Fibroblast of mammary gland (primary cell): ENCODE measurements around the gene FOXD4L6.
"Not testable (repeated sequence)": the region's sequence is repeated elsewhere in the genome, so short reads cannot be mapped to it uniquely, and the experiment has no call there.

Experiments
- DNase-seq: peaks from one replicate; pipeline ENCODE4 v3.0.0-alpha.2; 2010; ENCODE audit warnings: low read depth
- H3K4me3 ChIP-seq: 2 replicates; pipeline ENCODE4 v1.5.1; 2011; ENCODE audit warnings: low read depth, mild to moderate bottlenecking, low read length, moderate library complexity; ENCODE audit not compliant: control insufficient read depth

Gene FOXD4L6

DNA sequence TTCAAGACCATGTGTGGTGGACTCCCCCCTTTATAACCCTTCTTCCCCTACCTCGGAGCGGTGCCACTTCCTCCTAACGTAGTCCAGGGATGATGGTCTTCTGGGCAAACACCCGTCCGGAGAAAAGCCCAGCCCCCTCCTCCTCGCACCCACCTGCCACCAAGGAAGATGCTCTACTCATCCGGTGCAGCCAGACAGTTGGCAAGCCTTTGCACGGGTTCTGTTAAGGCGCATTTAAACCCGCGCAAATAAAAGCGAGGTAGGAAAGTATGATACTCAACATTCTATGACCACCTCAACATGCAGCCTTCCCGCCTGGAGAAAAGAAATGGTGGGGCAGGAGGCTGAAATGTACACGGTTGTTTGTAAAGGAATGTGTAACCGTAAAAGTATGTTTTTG lies at the start of gene FOXD4L6:
Gene FOXD4L6, minus strand, starts transcription at position 101 of the 400 bp plus-strand sequence. CDS start 298 bp downstream, outside the sequence.
- H3K4me3 ChIP-seq, DNase-seq: not testable (repeated sequence)

DNA sequence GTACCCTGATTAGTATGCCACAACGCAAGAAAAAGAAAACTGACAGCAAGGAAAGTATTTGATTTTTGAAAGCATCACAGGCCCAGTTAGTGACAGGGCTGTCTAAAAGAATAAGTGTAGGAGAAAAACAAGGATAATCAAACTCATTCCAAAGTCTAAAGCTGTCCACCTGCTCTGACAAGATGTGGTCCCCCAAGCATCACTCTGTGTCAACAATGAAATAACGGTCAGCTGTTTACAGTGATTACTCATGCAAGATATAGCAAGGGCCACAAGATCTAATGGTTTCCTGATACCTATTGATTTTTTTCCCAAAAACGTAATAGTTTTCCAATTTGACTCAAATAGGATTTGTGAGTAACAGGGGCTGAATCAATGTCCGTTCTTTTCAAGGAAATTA lies 46.5 kb upstream of the FOXD4L6 start:
- not testable (repeated sequence) for DNase-seq, H3K4me3 ChIP-seq

- DNase-seq, H3K4me3 ChIP-seq: not testable (repeated sequence)
These were observed 21.6 kb upstream of the FOXD4L6 start for GRCh38 chr9:41150116-41150515.

DNA sequence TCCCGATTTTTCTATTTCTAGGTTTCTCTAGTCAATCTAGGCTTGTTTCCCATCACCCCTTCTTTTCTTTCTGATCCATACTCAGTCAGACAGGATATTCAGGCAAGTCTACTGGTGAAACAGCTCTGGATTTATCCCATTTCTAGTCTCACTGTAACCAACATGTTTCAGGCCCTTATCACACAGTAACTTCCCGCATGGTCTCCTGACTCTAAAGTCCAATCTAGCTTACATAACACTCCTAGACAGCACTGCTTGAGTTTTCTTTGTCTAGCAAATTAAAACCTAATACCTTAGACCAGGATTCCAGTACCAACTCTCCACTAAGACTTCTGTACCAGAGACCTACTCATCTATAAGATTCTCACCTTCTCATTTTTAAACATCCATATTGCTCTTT lies 13.4 kb upstream of the FOXD4L6 start:
- H3K4me3 ChIP-seq, DNase-seq: not testable (repeated sequence)

- DNase-seq = not testable (repeated sequence)
These were observed 1.6 kb downstream of the FOXD4L6 start for GRCh38 chr9:41126746-41127446.

DNA sequence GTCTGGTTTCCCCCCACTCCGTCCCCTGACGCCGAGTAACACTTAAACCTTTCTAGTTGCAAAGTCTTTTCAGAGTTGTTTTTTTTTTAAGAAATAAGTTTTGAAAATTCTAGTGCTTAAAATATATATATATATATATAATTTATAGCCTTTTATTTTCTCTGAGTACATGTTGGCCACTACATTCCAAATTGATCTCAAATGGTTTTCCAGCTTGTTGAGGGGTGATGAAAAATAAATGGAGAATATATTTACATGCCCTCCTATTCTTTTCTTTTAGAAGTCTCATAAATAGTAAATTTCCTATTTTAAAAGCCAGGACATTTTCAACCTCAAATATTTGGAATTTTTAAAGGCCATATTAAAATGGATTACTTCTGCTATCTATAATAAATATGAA lies 2.5 kb downstream of the FOXD4L6 start:
- DNase-seq, H3K4me3 ChIP-seq: not testable (repeated sequence)

More at GRCh38 chr9:41126746-41127446, 1.6 kb downstream of the FOXD4L6 start:
- H3K4me3 ChIP-seq = not testable (repeated sequence)

DNA sequence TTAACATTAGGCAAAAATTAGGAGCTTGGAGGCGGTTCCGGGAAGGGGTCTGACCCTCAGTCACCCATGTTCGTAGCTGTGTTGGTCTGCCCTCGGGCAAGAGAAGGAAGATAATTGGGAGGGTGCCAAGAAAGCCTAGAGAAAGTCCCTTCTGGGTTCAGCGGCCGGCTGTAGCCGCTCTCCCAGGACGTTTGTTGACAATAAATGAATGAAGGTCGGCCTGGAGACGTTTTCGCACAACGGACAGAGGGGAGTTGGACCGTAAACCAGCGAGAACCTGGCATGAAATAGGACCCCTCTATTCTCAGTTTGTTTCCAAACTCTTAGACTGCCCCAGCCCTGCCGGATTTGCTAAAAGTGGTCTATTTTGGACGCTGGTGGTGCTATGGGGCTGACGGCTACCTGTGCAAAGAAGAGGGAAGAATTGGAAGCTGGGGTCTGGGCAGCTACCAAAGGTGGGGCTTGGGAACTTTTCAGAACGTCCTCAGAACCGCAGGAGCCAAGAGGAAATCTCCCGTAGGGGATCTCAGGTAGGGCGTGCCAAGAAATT lies 3.3 kb downstream of the FOXD4L6 start:
- DNase-seq, H3K4me3 ChIP-seq: not testable (repeated sequence)

DNA sequence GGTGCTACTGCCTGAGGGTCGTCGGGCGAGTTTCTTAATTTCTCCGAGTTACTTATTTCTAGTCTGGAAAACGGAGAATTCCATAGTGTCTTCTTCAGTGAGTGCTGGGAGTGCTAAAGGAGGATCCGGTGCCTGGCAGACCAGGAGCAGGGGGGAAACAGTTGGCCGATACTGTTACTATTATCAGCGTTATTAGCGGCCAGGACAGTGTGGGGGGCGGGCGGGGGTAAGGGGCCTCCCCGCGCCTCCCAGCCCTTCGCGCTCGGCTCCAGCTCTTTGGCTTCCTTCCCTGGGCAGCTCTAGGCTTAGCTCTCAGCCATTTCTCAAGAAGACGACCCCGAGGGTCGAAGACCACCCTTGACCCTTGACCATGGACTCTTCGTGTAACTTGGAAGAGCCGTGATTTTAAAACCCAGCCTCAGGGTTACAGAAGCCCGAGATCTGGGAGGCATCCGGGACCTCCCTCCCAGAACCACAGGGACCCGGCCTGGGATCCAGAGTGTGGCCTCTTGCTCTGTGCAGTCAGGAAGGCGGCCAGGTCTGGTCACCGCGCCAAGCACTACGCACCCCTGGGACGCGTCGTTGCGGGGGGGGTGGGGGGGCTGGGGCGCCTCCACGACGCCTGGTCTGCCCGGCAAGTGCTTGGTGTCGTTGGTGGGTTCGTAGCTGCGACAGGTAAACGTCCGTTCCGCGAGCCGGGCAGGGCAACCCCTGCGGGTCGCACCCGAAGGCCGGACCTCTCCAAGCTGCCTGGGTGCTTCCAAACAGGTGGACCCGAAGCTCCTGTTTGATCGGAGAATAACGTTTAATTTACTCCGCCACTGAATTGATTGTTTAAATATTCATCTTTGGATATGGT lies 4.0 kb downstream of the FOXD4L6 start:
- H3K4me3 ChIP-seq, DNase-seq: not testable (repeated sequence)

- not testable (repeated sequence) for H3K4me3 ChIP-seq, DNase-seq
These were observed 4.7 kb downstream of the FOXD4L6 start for GRCh38 chr9:41123812-41124211.

DNA sequence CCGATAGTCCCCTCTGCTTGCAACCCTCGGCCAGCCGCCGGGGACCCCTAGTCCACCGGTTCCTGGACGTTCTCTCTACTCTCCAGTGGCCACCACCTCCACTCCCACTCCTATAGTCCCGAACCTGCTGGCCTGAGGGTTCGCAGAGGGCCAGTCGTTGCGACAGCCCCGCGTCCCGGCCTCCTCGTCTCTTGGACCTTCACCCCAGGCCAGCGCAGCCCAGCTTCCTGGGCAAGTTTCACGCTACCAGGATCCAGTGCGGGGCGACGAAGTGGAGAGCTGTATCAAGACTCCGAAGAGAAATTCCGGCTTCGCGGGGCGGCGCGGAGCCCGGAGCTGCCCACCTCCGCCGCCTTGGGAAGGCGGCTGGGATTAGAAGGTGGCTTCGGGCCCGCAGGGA lies 5.1 kb downstream of the FOXD4L6 start:
- not testable (repeated sequence) for H3K4me3 ChIP-seq

GRCh38 chr9:41120696-41121095 lies 7.8 kb downstream of the FOXD4L6 start:
- not testable (repeated sequence) for H3K4me3 ChIP-seq, DNase-seq

More for the DNA sequence above, 5.1 kb downstream of the FOXD4L6 start:
- not testable (repeated sequence) for DNase-seq

DNA sequence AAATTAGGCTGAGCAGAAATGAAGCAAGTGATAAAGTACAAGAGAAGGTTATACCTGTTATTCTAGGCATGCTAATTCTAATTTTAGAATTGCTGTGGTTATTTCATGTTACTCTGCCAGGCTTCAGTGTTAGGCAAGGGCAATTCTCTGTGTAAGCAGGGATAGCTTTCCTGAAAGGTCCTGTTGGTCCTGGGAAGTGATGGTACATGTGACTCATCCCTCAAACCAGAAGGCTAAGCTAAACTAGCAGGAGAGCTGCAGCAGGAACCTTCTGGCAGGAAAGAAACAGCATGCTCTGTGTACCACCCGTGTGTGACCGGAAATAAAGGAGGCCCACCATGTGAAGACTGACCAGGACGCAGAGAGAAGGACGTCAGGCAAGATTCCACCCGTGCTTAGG lies 8.8 kb downstream of the FOXD4L6 start:
- H3K4me3 ChIP-seq, DNase-seq: not testable (repeated sequence)

DNA sequence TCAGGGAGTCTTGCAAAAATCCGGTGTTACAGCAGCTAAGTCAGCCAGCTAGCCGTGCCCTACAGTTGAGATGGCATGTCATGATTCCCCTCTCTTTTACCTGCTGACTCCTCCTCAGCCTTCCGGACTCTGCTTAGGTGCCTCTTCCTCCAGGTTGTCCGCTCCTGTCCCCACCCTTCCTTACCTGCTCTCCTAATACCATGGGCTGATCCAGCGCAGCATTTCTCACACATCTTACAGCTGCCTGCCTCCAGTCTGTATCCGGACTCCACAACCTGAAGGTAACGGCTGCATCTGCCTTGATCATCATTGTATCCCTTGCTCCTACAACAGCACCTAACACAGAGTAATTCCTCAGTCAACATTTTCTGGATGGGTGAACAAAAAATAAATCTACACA lies 9.2 kb downstream of the FOXD4L6 start:
- not testable (repeated sequence) for DNase-seq, H3K4me3 ChIP-seq

- not testable (repeated sequence) for H3K4me3 ChIP-seq
These were observed 15.1 kb downstream of the FOXD4L6 start for GRCh38 chr9:41113348-41113747.

DNA sequence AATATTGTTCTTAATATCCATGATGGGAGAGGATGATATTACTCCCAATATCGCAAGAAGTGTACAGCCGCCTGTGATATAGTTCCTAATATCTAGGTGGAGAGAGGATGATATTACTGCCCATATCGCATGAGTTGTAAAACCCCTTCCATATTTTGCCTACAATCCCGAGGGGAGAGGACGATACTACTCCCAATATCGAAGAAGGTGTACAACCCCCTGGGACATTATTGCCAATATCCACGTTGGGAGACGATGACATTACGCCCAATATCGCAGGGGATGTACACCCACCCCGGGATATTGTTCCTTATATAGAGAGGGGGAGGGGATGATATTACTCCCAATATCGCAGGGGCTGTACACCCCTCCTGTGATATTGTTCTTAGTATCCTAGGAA lies 17.1 kb downstream of the FOXD4L6 start:
- not testable (repeated sequence) for H3K4me3 ChIP-seq, DNase-seq

More at GRCh38 chr9:41113348-41113747, 15.1 kb downstream of the FOXD4L6 start:
- not testable (repeated sequence) for DNase-seq

DNA sequence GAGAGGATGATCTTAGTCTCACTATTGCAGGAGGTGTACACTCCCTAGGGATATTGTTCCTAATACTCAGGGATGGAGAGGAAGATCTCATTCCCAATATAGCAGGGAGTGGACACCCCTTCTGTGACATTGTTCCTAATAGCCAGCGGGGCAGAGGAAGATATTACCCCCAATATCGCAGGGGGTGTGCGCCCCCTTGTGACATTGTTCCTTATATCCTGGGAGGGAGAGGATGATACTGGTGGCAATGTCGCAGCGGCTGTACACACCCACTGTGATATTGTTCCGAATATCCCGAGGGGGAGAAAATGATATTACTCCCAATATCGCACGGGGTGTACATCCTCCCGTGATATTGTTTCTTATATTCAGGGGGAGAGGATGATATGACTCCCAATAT lies 17.6 kb downstream of the FOXD4L6 start:
- H3K4me3 ChIP-seq, DNase-seq: not testable (repeated sequence)

DNA sequence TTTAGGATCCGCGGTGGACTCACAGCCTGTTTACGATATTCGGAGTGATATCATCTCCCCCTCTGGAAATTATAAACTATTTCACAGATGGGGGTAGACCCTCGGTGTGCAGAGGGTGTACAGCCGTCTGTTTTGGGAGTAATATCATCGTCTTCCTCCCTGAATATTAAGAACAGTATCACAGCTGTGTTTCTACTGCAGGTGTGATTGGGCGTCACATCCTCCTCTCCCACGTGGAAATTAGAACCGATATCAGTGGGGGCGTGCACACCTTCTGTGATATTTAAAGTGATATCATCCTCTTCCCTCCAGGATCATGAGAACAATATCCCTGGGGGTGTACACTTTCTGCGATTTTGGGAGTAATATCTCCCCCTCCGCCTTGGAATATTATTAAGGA lies 19.2 kb downstream of the FOXD4L6 start:
- H3K4me3 ChIP-seq, DNase-seq: not testable (repeated sequence)

DNA sequence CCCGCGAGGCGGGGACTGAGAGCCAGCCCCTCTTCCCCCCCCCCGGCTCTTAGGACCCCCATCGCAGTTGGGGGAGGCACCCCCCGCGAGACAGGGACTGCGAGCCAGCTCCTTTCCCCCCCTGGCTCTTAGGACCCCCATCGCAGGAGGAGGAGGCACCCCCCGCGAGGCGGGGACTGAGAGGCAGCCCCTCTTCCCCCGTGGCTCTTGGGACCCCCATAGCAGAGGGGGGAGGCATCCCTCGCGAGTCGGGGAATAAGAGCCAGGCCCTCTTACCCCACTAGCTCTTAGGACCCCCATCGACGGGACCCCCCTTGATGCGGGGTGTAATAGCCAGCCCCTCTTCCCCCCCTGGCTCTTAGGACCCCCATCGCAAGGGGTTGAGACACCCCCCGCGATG lies 19.7 kb downstream of the FOXD4L6 start:
- not testable (repeated sequence) for DNase-seq, H3K4me3 ChIP-seq
